ENCODE results near the gene SDF2L1.
"Not testable (repeated sequence)": the region's sequence is repeated elsewhere in the genome, so short reads cannot be mapped to it uniquely, and the experiment has no call there.

Gene SDF2L1

GRCh38 chr22:21688706-21689381 is 46.7 kb downstream of the SDF2L1 start:
- no peak for DNase-seq
- Histone ChIP-seq H3K27me3 (ENCODE audit: insufficient read depth, low read depth, severe bottlenecking) (no peaks in the 10 kb centered on the region), H3K4me3 (ENCODE audit: low read depth, low read length) (no peak overlapping the region), H3K9me3 (ENCODE audit: severe bottlenecking) (no peaks in the 10 kb centered on the region), H3K27ac (no peak overlapping the region), H3K36me3 (peaks cover 46% of the 10 kb centered on the region)
- TF ChIP-seq CTCF (IDR thresholded peaks at IDR 0.05; ENCODE audit: low read depth, low read length) = no peak

- Histone ChIP-seq H3K27me3 (ENCODE audit: insufficient read depth, low read depth, severe bottlenecking) (no peaks in the 10 kb centered on the region), H3K4me3 (ENCODE audit: low read depth, low read length) (no peak overlapping the region), H3K27ac (no peak overlapping the region), H3K36me3 (peaks cover 52% of the 10 kb centered on the region), H3K9me3 (ENCODE audit: severe bottlenecking) (no peaks in the 10 kb centered on the region)
- DNase-seq = no peak
- no peak for TF ChIP-seq CTCF (IDR thresholded peaks at IDR 0.05; ENCODE audit: low read depth, low read length)
Observed at GRCh38 chr22:21690401-21690801, 48.3 kb downstream of the SDF2L1 start.

- Histone ChIP-seq H3K36me3 (peaks cover 61% of the 10 kb centered on the region), H3K27me3 (ENCODE audit: insufficient read depth, low read depth, severe bottlenecking) (no peaks in the 10 kb centered on the region), H3K9me3 (ENCODE audit: severe bottlenecking) (no peaks in the 10 kb centered on the region), H3K27ac (no peak overlapping the region), H3K4me3 (ENCODE audit: low read depth, low read length) (no peak overlapping the region)
- DNase-seq = no peak
- no peak for TF ChIP-seq CTCF (IDR thresholded peaks at IDR 0.05; ENCODE audit: low read depth, low read length)
Observed at GRCh38 chr22:21691816-21692215, 49.7 kb downstream of the SDF2L1 start.

GRCh38 chr22:21692856-21693255 is 50.8 kb downstream of the SDF2L1 start:
- not testable (repeated sequence) for H3K9me3 ChIP-seq (ENCODE audit: severe bottlenecking); DNase-seq; H3K4me3 ChIP-seq (ENCODE audit: low read depth, low read length); H3K27me3 ChIP-seq (ENCODE audit: insufficient read depth, low read depth, severe bottlenecking); H3K27ac ChIP-seq
- peaks cover 65% of the 10 kb centered on the region for H3K36me3 ChIP-seq

GRCh38 chr22:21693333-21693998 is 51.4 kb downstream of the SDF2L1 start:
- Histone ChIP-seq H3K4me3 (ENCODE audit: low read depth, low read length) (no peak overlapping the region), H3K9me3 (ENCODE audit: severe bottlenecking) (no peaks in the 10 kb centered on the region), H3K27me3 (ENCODE audit: insufficient read depth, low read depth, severe bottlenecking) (no peaks in the 10 kb centered on the region), H3K27ac (no peak overlapping the region), H3K36me3 (peaks cover 65% of the 10 kb centered on the region)
- no peak for TF ChIP-seq CTCF (IDR thresholded peaks at IDR 0.05; ENCODE audit: low read depth, low read length)
- no peak for DNase-seq

All from WERI-Rb-1 (cell line).